ENCODE results near the gene SPDYE18.
"Not testable (repeated sequence)": the region's sequence is repeated elsewhere in the genome, so short reads cannot be mapped to it uniquely, and the experiment has no call there.

- TF ChIP-seq, protein P1, sequence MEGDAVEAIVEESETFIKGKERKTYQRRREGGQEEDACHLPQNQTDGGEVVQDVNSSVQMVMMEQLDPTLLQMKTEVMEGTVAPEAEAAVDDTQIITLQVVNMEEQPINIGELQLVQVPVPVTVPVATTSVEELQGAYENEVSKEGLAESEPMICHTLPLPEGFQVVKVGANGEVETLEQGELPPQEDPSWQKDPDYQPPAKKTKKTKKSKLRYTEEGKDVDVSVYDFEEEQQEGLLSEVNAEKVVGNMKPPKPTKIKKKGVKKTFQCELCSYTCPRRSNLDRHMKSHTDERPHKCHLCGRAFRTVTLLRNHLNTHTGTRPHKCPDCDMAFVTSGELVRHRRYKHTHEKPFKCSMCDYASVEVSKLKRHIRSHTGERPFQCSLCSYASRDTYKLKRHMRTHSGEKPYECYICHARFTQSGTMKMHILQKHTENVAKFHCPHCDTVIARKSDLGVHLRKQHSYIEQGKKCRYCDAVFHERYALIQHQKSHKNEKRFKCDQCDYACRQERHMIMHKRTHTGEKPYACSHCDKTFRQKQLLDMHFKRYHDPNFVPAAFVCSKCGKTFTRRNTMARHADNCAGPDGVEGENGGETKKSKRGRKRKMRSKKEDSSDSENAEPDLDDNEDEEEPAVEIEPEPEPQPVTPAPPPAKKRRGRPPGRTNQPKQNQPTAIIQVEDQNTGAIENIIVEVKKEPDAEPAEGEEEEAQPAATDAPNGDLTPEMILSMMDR (conservative IDR thresholded peaks at IDR 0.05; ENCODE audit: low read length), result not testable (repeated sequence)
- not testable (repeated sequence) for TF ChIP-seq EZH2phosphoT487 (IDR thresholded peaks at IDR 0.05; ENCODE audit: borderline replicate concordance)
Measured at GRCh38 chr7:77082192-77082591, 19.8 kb upstream of the SPDYE18 start.

Measured in Loucy (cell line).